ENCODE results near the gene EHMT2. TPM values are rescaled to one million over a fixed set of nuclear protein-coding genes. Genes with fewer than 3 reads are reported as not detected.

The EHMT2 gene
- total RNA-seq, 1 experiment from 2014 or later: 137 TPM

- CTCF ChIA-PET: interaction anchor here (0.6 to 1.8 kb wide), 8 partner anchors 8 to 193 kb away, joined by 3 to 7 read pairs (median 4); partner anchors contain the start of genes EHMT2, LSM2, NEU1 and SLC44A4
- H3K4me1 Mint-ChIP-seq: no peaks in the 10 kb centered on the region
- H3K27ac Mint-ChIP-seq: no peak overlapping the region
- H3K27me3 Mint-ChIP-seq (ENCODE audit: low read depth): no peaks in the 10 kb centered on the region
- no peaks in the 10 kb centered on the region for H3K9me3 Mint-ChIP-seq
- H3K4me3 Mint-ChIP-seq: no peak overlapping the region
- H3K36me3 Mint-ChIP-seq: peaks cover 77% of the 10 kb centered on the region
- no peak for ATAC-seq
- TF ChIP-seq, protein P1, sequence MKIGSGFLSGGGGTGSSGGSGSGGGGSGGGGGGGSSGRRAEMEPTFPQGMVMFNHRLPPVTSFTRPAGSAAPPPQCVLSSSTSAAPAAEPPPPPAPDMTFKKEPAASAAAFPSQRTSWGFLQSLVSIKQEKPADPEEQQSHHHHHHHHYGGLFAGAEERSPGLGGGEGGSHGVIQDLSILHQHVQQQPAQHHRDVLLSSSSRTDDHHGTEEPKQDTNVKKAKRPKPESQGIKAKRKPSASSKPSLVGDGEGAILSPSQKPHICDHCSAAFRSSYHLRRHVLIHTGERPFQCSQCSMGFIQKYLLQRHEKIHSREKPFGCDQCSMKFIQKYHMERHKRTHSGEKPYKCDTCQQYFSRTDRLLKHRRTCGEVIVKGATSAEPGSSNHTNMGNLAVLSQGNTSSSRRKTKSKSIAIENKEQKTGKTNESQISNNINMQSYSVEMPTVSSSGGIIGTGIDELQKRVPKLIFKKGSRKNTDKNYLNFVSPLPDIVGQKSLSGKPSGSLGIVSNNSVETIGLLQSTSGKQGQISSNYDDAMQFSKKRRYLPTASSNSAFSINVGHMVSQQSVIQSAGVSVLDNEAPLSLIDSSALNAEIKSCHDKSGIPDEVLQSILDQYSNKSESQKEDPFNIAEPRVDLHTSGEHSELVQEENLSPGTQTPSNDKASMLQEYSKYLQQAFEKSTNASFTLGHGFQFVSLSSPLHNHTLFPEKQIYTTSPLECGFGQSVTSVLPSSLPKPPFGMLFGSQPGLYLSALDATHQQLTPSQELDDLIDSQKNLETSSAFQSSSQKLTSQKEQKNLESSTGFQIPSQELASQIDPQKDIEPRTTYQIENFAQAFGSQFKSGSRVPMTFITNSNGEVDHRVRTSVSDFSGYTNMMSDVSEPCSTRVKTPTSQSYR (CRISPR knock-in tag; IDR thresholded peaks at IDR 0.05): no peak
- TF ChIP-seq TCF7 (CRISPR knock-in tag; IDR thresholded peaks at IDR 0.05; ENCODE audit: low read depth) (no peak), MLX (CRISPR knock-in tag; IDR thresholded peaks at IDR 0.05) (no peak), ZNF512 (CRISPR knock-in tag; IDR thresholded peaks at IDR 0.05; ENCODE audit: borderline replicate concordance) (no peak), IRF2 (CRISPR knock-in tag; IDR thresholded peaks at IDR 0.05; ENCODE audit: borderline replicate concordance, low read depth) (no peak), PRRX2 (CRISPR knock-in tag; IDR thresholded peaks at IDR 0.05) (no peak), CBFB (CRISPR knock-in tag; IDR thresholded peaks at IDR 0.05; ENCODE audit: low read depth) (no peak), JUN (CRISPR knock-in tag; IDR thresholded peaks at IDR 0.05) (no peak), ZNF416 (CRISPR knock-in tag; IDR thresholded peaks at IDR 0.05) (no peak), ATF1 (CRISPR knock-in tag; IDR thresholded peaks at IDR 0.05) (no peak), GABPB1 (CRISPR knock-in tag; IDR thresholded peaks at IDR 0.05) (no peak), ZMAT4 (CRISPR knock-in tag; IDR thresholded peaks at IDR 0.05) (no peak), TEAD4 (CRISPR knock-in tag; IDR thresholded peaks at IDR 0.05) (no peak), NFATC4 (CRISPR knock-in tag; IDR thresholded peaks at IDR 0.05) (no peak), TP53 (CRISPR knock-in tag; IDR thresholded peaks at IDR 0.05) (no peak)
- TF ChIP-seq, protein P2, sequence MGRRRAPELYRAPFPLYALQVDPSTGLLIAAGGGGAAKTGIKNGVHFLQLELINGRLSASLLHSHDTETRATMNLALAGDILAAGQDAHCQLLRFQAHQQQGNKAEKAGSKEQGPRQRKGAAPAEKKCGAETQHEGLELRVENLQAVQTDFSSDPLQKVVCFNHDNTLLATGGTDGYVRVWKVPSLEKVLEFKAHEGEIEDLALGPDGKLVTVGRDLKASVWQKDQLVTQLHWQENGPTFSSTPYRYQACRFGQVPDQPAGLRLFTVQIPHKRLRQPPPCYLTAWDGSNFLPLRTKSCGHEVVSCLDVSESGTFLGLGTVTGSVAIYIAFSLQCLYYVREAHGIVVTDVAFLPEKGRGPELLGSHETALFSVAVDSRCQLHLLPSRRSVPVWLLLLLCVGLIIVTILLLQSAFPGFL (CRISPR knock-in tag; IDR thresholded peaks at IDR 0.05; ENCODE audit: borderline replicate concordance): no peak
- TF ChIP-seq, protein P3, sequence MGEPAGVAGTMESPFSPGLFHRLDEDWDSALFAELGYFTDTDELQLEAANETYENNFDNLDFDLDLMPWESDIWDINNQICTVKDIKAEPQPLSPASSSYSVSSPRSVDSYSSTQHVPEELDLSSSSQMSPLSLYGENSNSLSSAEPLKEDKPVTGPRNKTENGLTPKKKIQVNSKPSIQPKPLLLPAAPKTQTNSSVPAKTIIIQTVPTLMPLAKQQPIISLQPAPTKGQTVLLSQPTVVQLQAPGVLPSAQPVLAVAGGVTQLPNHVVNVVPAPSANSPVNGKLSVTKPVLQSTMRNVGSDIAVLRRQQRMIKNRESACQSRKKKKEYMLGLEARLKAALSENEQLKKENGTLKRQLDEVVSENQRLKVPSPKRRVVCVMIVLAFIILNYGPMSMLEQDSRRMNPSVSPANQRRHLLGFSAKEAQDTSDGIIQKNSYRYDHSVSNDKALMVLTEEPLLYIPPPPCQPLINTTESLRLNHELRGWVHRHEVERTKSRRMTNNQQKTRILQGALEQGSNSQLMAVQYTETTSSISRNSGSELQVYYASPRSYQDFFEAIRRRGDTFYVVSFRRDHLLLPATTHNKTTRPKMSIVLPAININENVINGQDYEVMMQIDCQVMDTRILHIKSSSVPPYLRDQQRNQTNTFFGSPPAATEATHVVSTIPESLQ (CRISPR knock-in tag; IDR thresholded peaks at IDR 0.05): no peak
- TF ChIP-seq, protein P4, sequence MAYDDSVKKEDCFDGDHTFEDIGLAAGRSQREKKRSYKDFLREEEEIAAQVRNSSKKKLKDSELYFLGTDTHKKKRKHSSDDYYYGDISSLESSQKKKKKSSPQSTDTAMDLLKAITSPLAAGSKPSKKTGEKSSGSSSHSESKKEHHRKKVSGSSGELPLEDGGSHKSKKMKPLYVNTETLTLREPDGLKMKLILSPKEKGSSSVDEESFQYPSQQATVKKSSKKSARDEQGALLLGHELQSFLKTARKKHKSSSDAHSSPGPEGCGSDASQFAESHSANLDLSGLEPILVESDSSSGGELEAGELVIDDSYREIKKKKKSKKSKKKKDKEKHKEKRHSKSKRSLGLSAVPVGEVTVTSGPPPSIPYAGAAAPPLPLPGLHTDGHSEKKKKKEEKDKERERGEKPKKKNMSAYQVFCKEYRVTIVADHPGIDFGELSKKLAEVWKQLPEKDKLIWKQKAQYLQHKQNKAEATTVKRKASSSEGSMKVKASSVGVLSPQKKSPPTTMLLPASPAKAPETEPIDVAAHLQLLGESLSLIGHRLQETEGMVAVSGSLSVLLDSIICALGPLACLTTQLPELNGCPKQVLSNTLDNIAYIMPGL (CRISPR knock-in tag; IDR thresholded peaks at IDR 0.05): no peak
- DNase-seq (ENCODE audit: low spot score): no peak
- POLR2A ChIA-PET: interaction anchor here (0.6 to 1.0 kb wide), 2 partner anchors 23 to 65 kb away, joined by 3 read pairs; no protein-coding TSS in a partner anchor
Observed at GRCh38 chr6:31887173-31888007, 10.1 kb downstream of the EHMT2 start.

Measured in WTC11 (cell line).